Keratinocyte (primary cell): Measurements from ENCODE around the gene EDN2.

ENCODE experiments used
- CTCF ChIP-seq, 3 experiments: IDR thresholded peaks in 1 of 3; conservative IDR thresholded peaks in 1 of 3; optimal IDR thresholded peaks in 1 of 3; 2 replicates in 2 of 3; 3 replicates in 1 of 3; pipeline versions ENCODE3 to v1.5.1; 2011; ENCODE audit warnings: low read length in 3 of 3, mild to moderate bottlenecking in 3 of 3, moderate library complexity in 2 of 3, control low read depth in 1 of 3, inconsistent platforms in 1 of 3; ENCODE audit not compliant: insufficient read depth in 2 of 3; ENCODE audit errors: extremely low read depth in 1 of 3
- EZH2 ChIP-seq: IDR thresholded peaks from one replicate; pipeline ENCODE4 v1.6.1; 2012; ENCODE audit warnings: inconsistent platforms, mild to moderate bottlenecking, low read length, moderate library complexity

GRCh38 chr1:41482001-41482765, 2.3 kb downstream of the EDN2 start:
- TF ChIP-seq CTCF (optimal IDR thresholded peaks at IDR 0.05 in 1 of 3, IDR thresholded peaks at IDR 0.05 in 1 of 3, conservative IDR thresholded peaks at IDR 0.05 in 1 of 3; ENCODE audit: extremely low read depth in 1 of 3, insufficient read depth in 2 of 3, low read length in 3 of 3) (no peak), EZH2 (no peak)
